RKO (cell line): ENCODE measurements around the gene TBC1D24.

ENCODE experiments used
- DNase-seq: peaks from one replicate; pipeline ENCODE4 v3.0.0-alpha.2; 2016; ENCODE audit warnings: low spot score

Gene TBC1D24

DNA sequence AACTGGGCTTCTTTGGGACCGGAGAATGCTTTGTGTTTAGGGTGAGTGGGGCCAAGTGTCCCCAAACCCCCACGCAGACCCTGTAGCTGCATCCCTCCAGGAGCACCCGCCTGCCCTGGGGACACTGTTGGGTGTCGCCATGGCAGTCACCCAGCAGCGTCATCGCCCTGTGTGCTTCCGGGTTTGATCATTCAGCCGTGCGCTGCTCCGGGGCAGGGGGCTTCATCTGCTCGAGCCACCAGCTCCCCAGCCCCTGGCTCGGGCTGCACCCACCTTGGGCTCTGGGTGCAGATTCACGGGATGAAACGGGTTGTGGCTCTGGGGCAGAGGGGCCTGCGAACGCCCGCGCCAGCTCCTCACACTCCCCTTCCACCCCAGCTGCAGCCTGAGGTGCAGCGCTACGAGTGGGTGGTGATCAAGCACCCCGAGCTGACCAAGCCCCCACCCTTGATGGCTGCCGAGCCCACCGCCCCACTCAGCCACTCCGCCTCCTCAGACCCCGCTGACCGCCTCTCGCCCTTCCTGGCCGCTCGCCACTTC lies 25.0 kb downstream of the TBC1D24 start:
- DNase-seq = no peak

DNA sequence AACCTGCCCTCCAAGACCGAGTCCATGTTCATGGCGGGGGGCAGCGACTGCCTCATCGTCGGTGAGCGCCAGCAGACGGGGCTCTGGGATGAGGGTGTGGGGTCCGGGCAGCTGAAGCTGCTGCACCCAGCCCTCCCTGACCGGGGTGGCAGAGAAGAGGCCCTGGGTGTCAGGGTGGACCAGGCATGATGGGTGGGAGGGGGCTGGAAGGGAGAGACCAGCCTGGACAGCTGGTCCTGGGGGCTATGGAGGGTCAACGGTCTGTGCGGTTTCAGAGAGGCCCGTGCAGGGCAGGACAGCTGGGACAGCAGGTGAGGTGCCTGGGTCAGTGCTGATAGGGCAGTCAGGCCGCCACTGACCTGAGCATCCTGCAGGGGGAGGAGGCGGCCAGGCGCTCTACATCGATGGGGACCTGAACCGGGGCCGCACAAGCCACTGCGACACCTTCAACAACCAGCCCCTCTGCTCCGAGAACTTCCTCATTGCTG lies 25.5 kb downstream of the TBC1D24 start:
- no peak for DNase-seq

DNA sequence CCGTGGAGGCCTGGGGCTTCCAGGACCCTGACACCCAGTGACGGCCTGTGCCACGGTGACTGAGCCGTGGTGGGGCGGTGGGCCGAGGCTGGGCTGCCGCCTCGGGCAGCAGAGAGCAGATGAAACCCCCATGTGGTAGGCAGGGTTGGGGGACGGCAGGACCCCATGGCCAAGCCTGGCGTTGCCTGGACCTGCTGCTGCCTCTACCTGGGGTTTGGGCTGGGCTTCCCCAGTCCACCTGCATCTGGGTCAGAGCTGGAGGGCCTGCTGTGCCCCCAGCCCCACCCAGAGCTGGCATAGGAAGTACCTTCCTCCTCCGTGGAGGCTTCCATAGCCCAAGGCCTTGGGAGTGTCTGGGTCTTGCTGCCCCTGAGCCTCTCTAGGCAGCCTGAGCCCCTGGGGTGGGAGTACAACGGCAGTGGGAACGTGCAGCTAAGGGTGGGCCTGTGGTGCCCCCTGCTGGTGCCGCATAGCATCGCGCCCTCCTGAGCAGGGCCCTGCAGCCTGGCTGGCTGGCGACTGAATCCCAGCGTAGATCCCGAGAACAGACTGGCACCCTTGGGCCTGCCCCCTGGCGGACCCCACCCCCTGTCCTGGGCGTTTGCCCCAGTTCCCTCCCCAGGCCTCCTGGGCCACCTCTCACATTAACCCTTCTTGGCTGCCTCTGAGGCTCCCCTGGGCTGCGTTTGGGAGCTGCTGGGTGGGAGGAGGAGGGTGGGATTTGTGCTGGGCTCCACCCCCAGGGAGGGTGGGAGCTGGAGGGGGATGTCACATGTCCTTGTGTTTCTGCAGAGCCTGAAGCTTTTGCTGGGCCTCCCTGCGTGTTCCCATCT lies 26.2 kb downstream of the TBC1D24 start:
- DNase-seq = peak; percentile 51

DNA sequence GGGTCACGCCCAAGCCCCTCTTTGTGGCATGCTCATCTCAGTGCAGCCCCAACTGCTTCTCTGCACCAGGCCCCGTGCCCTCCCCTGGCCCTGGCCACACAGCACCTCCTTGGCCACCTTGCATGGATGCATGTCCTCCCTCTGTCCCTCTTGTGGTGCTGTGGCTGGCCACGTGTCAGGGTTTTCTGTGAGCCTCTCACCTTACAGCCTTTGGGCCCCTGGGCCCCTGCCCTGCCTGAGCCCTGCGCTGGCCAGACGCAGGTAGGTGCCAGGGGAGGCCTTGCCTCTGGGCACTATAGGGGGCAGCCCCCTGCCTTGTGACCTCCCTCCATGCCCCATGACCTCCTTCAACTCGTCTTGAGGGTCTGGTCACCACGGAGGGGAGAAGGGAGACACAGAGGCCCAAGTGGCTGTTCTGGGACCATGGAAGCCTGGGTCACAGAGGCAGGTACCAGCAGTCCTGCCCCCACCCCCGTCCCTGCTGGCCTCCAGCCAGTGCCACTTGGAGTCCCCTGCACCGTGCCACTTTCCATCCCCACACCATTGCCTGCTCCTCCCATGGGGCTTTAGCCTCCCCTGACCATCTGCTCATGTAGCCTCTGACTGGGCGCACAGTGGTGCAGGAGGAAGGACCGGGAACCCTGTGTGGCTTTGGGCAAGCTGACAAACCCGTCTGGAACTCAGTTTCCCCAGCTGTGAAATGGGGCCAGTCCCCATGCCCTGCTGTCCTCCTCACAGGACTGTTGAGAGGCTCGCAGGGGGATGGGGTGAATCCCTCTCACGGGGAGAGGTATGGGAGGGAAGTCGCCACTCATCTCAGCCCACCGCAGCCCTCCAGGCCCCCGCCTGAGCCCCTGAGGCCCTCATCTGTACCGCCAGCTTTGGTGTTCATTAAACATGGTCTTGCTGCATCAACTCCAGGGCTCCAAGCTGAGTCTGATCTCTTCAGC lies 27.3 kb downstream of the TBC1D24 start:
- DNase-seq = no peak

DNA sequence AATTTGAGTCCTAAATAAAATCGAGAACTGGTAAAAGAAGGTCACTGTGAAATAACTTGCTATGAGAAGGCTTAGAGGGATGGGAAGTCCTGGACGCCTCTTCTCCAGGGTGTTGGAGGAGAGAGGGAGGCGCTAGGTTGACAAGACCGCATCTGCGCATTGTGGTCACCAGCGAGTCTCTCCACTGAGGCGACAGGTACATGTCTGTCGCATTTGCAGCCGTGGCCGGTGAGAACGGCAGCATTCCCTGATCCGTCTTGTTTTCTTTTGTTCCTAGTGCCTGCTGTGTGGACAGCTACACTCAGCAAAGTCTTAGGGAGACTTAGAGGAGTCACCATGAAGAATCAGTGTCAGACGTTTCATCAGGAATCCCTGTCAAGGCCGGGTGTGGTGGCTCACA lies 30.8 kb downstream of the TBC1D24 start:
- no peak for DNase-seq

DNA sequence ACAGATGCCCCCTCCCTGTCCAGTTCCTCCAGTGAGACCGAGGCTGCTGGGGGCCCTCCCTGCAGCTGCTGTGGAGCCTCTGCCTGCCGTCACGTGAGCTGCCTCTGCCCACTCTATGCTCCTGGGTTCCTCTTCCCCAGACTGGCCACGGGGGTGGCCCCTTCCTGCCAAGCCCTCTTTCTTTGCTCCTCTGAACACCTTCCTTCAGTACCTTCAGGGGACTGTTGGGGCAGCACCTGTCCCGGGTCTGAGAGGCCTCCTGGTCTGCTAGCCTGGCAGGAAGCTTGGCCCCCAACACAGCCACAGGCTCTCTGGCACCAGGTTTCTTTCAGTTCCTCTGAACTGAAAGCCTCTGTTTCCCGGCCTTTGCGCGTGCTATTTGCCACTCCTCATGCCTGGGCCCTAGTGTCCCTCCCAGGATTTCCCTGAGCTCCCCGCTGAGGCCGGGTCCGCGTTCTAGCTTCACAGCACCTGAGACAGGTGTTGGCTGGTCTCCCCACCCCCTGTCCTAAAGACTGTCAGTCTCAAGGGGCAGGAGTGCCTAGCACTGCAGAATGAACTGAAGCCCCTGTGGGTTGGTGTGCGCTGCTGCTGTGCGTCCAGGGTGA lies 32.2 kb downstream of the TBC1D24 start:
- no peak for DNase-seq

DNA sequence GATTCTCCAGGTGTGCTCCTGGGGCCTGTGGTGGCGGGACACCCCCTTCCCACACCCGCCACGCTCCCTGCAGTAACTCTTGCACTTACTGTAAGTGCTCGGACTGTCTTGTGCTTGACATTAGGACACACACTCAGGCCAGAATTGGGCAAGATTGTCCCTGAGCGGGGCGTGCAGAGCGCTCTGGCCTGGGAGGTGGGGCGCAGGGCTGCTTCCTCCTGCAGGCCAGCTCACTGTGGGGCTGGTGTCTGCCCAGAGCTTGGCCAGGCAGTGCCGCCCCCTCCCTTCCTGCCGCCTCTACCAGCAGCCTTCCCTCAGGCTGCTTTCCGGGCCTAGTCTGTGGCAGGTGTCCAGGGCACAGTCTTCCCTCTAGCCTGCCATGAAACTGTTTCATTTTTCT lies 32.7 kb downstream of the TBC1D24 start:
- no peak for DNase-seq

DNA sequence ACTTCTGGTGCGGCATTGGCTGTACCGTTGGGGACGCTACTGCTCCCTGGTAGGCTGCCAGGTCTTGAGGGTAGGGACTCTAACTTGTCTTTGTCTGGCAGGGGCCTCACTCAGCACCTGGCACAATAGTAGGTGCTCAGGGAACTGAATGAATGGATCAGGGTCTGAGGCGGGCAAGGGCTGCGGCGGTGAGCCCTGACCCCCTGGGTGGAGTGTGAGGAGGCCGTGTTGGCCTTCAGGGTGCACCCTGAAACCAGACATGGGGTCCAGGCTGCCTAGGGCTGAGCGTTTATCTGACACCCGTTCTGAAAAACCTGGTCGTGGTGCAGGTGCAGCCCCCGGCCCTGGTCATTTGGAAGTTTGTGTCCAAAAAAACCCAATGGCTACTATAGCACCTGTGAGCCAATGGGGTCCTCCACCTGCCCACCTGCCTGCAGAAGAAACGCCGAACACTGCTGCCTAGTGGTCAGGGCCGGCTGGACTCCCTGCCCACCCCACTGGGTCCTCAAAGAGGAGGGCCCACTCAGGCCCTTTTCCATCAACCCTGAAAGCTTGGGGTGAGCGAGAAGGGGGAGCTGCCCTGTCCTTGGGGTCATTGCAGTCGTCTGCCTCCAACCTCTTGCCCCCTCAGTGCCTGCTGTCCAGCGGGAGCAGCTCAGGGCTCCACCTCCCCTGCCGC lies 33.9 kb downstream of the TBC1D24 start:
- no peak for DNase-seq

DNA sequence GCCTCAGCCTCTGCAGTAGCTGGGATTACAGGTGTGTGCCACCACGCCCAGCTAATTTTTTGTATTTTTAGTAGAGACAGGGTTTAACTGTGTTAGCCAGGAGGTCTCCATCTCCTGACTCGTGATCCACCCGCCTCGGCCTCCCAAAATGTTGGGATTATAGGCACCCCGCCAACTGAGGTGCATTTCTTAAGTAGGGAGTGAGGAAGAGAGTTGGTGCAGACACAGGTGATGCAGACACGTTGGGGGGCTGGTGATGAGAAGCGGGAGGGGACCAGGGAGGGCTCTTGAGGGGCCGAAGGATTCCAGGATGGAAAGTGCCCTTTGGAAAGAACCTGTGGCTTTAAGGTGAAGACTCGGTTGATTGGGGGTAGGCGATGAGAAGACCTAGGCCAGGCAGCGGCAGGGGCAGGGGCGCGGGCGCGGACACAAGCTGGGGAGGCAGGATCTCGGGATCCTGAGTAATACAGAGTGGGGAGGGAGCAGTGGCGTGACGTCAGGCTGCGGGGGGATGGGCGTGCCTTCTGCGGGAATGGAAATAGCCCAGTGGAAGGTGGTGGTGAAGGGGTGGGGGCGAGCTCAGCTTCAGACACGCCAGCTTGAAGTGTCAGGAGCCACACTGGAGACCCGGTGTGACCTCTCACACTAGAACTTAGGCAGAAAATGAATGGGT lies 36.3 kb downstream of the TBC1D24 start:
- no peak for DNase-seq

DNA sequence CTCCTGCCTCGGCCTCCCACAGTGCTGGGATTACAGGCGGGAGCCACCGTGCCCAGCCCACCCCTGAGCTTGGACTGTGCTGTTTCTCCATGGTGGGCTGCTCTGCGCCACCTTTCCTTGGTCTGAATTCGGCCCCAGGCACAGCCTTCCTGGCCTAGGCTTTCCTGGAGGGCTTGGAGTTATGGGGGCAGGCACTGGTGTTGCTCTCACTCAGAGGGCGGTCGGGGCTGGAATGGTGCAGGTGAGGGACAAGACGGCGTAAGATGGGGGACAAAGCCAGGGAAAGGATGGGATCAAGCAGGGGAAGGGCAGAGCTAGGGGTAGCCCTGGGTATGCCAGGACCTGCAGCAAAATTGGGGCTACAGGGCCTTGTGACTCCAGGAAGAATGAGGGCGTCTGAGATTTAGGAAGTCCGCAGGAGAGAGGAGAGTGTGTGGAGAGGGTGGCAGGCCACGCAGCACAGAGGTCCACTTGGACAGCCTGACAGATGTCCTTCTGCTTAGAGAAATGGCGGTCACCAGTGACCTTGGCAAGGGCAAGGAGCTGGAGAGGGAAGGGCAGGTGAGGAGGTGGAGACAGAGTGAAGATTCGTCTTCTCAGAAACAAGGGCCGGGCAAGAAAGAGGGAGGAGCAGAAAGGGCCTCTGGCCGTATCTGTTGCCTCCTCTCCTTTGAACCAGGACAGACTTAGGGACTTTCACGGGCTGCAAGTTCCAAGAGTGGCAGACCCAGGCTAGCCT lies 37.2 kb downstream of the TBC1D24 start:
- DNase-seq = no peak

DNA sequence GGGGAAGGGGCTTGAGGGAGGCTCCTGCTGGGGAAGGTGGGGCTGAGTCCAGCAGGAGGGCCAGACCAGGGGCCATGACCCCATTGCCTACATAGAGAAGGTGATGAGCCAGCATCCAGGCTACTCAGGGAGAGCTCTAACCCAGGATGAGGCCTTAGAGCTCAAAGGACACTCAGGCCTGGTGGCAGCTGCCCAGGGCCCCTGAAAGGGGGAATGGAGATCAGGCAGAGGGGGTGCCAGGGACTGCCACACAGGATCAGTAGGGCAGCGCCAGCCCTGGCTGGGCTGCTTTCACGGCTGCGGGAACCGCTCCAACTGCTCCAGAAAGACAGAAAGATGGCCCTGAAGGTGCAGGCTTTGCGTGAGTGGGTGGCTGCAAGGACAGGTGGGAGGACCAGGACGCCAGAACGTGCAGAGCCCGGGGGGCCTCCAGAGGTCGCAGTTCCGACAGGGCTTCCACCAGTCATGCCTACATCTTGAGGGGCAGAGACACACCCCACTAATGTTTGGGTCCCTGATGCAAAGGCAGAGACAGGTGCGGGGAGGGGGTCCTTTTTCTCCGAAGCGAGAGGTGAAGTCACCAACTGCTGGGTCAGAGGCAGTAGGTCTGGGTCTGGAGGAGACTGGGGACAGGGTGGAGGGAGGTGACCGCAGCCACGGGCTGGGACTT lies 37.9 kb downstream of the TBC1D24 start:
- no peak for DNase-seq

DNA sequence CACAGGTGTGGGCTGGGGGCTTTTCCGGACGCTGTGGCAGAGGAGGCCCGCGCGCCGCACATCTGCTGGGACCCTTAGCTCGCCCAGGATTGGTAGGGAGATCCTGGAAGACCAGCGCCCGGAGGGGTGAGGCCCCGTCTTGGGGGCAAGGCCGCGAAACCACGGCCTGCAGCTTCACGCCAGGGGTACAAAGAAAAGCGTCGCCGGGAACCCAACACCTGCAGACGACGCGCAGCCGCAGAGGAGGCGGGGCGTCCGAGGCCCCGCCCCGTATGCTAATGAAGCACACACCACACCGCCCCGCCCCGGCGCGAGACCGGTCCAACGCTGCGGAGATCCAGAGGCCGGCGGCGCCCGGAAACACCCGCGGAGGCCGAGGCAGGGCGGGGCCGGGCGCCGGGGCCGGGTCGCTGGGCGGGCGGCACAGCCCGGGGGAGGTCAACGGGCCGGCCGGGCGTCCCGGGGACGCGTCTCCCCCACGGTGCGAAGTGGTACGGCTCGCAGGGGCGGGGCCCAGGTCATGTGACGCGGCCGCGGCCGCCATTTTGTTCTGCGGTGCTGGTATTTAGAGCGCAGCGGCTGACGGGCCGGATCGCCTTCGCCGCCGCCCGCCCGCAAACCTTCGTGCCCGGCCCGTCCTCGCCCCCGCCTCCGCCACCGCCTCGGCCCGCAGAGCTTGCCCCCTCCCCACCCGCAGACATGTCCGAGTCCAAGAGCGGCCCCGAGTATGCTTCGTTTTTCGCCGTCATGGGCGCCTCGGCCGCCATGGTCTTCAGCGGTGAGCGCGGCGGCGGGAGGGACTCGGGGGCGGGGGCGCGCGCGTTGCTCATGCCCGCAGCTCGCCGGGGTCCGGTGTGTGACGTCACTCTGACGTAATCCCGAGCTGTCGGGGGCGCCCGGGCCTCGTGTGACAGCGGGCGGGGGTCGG lies 38.7 kb downstream of the TBC1D24 start, which contains the start of gene ATP6V0C:
Gene ATP6V0C (plus strand): TSS at position 548 of the 928 bp plus-strand sequence. CDS start 152 bp downstream, at position 700.
- DNase-seq = peak; percentile 86

DNA sequence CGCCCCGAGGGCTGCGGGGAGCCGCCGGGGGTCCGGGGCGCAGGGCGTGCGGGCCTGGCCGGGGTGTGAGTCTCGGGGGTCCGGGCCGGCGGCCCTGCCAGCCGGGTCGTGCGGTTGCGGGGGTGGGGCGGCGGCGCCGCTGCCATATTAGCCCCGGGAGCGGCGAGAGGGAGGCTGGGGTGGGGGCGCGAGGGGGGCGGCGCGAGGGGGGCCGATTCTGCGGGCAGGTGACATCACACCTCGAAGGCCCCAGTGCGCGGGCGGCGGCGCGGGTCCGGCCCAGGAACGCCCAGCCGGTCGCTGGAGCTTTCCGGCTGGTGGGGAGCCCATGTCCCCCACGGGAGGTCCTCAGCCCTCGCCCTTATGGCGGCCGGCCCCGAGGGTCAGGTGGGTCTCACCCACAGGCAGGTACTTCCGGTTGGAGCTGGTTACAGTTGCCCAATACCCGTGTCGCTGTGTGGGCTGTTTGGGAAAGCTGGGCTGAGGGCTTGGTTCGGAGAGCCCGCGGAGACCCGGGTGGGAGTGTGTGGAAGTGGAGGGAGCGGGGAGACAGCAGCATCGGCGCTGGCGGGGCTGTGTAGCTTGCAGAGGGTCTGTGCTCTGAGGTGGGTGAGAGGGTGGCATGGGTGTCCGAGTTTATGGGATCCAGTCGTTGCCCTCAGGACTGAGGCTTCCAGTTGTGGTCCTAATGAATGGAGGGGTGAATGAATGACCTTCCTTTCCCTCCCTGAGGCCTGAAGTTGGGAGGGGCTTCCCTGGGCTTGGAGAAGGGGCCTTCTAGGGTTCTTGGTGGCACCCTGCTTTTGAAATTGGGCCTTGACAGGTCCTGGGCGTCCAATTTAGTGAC lies 39.6 kb downstream of the TBC1D24 start:
- no peak for DNase-seq

DNA sequence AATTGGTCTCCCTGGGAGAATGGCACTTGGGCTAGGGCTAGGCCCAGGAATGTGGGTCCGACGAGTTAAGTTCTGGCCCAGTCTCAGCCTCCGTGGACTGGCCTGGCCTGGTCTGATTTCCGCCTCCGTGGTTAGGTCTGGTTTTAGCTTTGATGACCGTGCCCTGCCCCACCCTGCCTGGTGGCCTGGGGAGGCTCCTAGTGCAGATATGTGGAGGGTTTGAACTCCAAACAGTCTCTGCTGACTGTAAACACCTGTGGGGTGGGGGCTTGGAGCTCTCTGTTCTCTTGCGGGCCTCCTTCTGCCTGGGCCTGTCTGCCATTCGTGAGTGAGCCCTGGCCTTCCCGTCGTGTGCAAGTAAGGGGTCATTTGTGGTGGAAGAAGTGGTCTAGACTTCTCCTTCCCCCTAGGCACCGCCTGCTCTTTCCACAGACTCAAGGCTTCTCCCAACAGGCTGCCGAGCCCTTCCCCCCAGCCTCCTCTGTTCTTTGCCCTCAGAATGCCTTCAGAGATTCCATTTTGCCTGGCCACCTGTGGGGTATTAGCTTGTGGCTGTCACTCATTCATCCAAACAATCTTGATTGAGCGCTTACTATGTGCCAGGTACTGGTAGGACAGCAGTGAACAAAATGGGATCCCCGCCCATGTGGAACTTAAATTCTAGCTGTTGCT lies 40.4 kb downstream of the TBC1D24 start:
- DNase-seq = no peak

DNA sequence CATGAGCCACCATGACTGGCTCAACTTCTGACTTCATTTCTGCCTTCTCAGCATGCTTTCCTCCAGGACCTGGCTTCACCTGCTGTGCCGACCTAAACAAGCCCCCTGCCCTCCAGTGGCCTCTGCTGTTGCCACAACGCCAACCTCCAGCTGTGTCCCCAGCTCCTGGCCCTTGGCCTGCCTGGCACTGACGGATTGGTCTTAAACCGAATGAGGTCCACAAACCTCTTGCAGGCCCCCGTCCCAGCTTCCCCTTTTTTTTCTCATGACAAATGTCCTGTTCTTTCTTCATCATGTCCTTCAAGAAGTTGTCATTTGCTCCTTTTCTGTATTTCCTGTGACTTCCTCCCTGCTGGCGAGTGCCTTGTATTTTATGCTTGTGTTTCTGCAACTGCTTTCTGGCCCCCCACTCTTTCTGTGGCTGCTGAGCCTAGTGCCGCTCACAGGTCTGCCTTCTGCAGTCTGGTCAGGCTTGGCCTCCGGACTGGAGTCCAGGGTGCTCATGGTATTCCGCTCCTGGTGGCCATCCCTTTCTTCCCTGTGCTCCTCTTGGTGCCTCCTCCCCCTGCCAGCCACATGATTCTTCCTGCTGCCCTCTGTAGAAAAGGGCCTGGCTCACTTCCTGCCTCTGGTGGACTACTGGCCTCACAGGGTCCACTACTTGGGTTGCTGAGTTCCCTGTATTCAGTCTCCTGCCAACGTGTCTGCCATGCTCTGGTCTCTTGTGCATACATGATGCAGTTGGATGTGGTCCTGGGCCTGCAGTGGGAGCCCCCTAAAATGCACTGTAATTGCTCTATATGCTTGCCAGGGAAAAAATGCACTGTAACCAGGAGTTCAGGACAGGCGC lies 41.7 kb downstream of the TBC1D24 start:
- DNase-seq = peak; percentile 43
